SK-N-MC (cell line): ENCODE measurements around the gene LYPD3.

ENCODE experiments used
- DNase-seq: peaks from one replicate; pipeline ENCODE4 v3.0.0-alpha.2; 2011; ENCODE audit warnings: low read depth, low spot score
- H3K27ac ChIP-seq: fragments of 200-600 bp; sonication (generic); 2 replicates; pipeline ENCODE4 v1.5.1; 2016; ENCODE audit warnings: mixed run types
- H3K36me3 ChIP-seq: fragments of 200-600 bp; sonication (generic); 2 replicates; pipeline ENCODE4 v1.6.1; 2017; ENCODE audit warnings: antibody characterized with exemption, low read length, mixed read lengths; ENCODE audit not compliant: insufficient read depth
- H3K4me3 ChIP-seq: fragments of 200-600 bp; sonication (generic); 2 replicates; pipeline ENCODE4 v1.5.1; 2016
- H3K9ac ChIP-seq: fragments of 200-600 bp; sonication (generic); 2 replicates; pipeline ENCODE4 v1.8.0; 2017; ENCODE audit warnings: mixed run types, mixed read lengths; ENCODE audit not compliant: insufficient read length
- H3K9me3 ChIP-seq: fragments of 200-600 bp; sonication (generic); 2 replicates; pipeline ENCODE4 v1.6.1; 2017; ENCODE audit warnings: low read depth, mild to moderate bottlenecking, antibody characterized with exemption, low read length, moderate library complexity, mixed read lengths
- EZH2 ChIP-seq: fragments of 200-600 bp; sonication (generic); IDR thresholded peaks from one replicate; pipeline ENCODE4 v1.6.1; 2017; ENCODE audit warnings: antibody characterized with exemption
- FOXP2 ChIP-seq: optimal IDR thresholded peaks from 2 replicates; pipeline ENCODE3; 2011; ENCODE audit warnings: mild to moderate bottlenecking, moderate library complexity; ENCODE audit not compliant: insufficient read depth; ENCODE audit errors: extremely low read length, control extremely low read depth
- POLR2AphosphoS5 ChIP-seq: IDR thresholded peaks from 2 replicates; pipeline ENCODE4 v1.6.1; 2012; ENCODE audit warnings: mild to moderate bottlenecking, low read depth, low read length, borderline replicate concordance

Gene LYPD3

GRCh38 chr19:43489979-43490599 is 24.7 kb upstream of the LYPD3 start:
- no peaks in the 10 kb centered on the region for H3K9me3 ChIP-seq
- no peak for DNase-seq
- H3K4me3 ChIP-seq: no peak overlapping the region
- no peak overlapping the region for H3K27ac ChIP-seq
- no peak for TF ChIP-seq POLR2AphosphoS5
- no peak for TF ChIP-seq FOXP2
- no peaks in the 10 kb centered on the region for H3K36me3 ChIP-seq
- H3K9ac ChIP-seq: no peak overlapping the region

GRCh38 chr19:43489310-43489709 is 23.9 kb upstream of the LYPD3 start:
- no peak overlapping the region for H3K27ac ChIP-seq
- H3K36me3 ChIP-seq: no peaks in the 10 kb centered on the region
- no peak for DNase-seq

GRCh38 chr19:43488179-43488578 is 22.8 kb upstream of the LYPD3 start:
- DNase-seq: no peak
- H3K27ac ChIP-seq: no peak overlapping the region
- H3K9ac ChIP-seq: no peak overlapping the region
- no peak overlapping the region for H3K4me3 ChIP-seq
- H3K9me3 ChIP-seq: no peaks in the 10 kb centered on the region
- TF ChIP-seq POLR2AphosphoS5 (no peak), FOXP2 (no peak), EZH2 (no peak)
- no peaks in the 10 kb centered on the region for H3K36me3 ChIP-seq

More at GRCh38 chr19:43489310-43489709, 23.9 kb upstream of the LYPD3 start:
- H3K9ac ChIP-seq: no peak overlapping the region
- no peak overlapping the region for H3K4me3 ChIP-seq
- H3K9me3 ChIP-seq: no peaks in the 10 kb centered on the region
- TF ChIP-seq POLR2AphosphoS5 (no peak), EZH2 (no peak), FOXP2 (no peak)

- no peak for TF ChIP-seq EZH2
- no peak overlapping the region for H3K27ac ChIP-seq
Observed at GRCh38 chr19:43486412-43486811, 21.0 kb upstream of the LYPD3 start.

GRCh38 chr19:43485951-43486350 is 20.5 kb upstream of the LYPD3 start:
- Histone ChIP-seq H3K9me3 (no peaks in the 10 kb centered on the region), H3K27ac (no peak overlapping the region), H3K4me3 (no peak overlapping the region), H3K9ac (no peak overlapping the region), H3K36me3 (no peaks in the 10 kb centered on the region)
- DNase-seq: no peak
- TF ChIP-seq EZH2 (no peak), FOXP2 (no peak), POLR2AphosphoS5 (no peak)

More at GRCh38 chr19:43486412-43486811, 21.0 kb upstream of the LYPD3 start:
- H3K9ac ChIP-seq: no peak overlapping the region
- H3K4me3 ChIP-seq: no peak overlapping the region
- DNase-seq: no peak
- H3K9me3 ChIP-seq: no peaks in the 10 kb centered on the region
- H3K36me3 ChIP-seq: no peaks in the 10 kb centered on the region

- Histone ChIP-seq H3K9ac (no peak overlapping the region), H3K27ac (no peak overlapping the region), H3K4me3 (no peak overlapping the region), H3K9me3 (no peaks in the 10 kb centered on the region), H3K36me3 (no peaks in the 10 kb centered on the region)
- no peak for DNase-seq
- TF ChIP-seq FOXP2 (no peak), POLR2AphosphoS5 (no peak), EZH2 (no peak)
Observed at GRCh38 chr19:43483281-43483680, 17.9 kb upstream of the LYPD3 start.

- Histone ChIP-seq H3K36me3 (no peaks in the 10 kb centered on the region), H3K4me3 (no peak overlapping the region), H3K9ac (no peak overlapping the region), H3K9me3 (no peaks in the 10 kb centered on the region), H3K27ac (no peak overlapping the region)
- TF ChIP-seq POLR2AphosphoS5 (no peak), EZH2 (no peak), FOXP2 (no peak)
- no peak for DNase-seq
Observed at GRCh38 chr19:43482193-43482592, 16.8 kb upstream of the LYPD3 start.

- H3K4me3 ChIP-seq: no peak overlapping the region
- H3K36me3 ChIP-seq: no peaks in the 10 kb centered on the region
- H3K9ac ChIP-seq: no peak overlapping the region
- DNase-seq: no peak
- H3K27ac ChIP-seq: no peak overlapping the region
- no peaks in the 10 kb centered on the region for H3K9me3 ChIP-seq
- TF ChIP-seq FOXP2: no peak
- TF ChIP-seq POLR2AphosphoS5: no peak
- no peak for TF ChIP-seq EZH2
Observed at GRCh38 chr19:43481701-43482100, 16.3 kb upstream of the LYPD3 start.

GRCh38 chr19:43480574-43480973 is 15.2 kb upstream of the LYPD3 start:
- DNase-seq: no peak
- Histone ChIP-seq H3K9ac (no peak overlapping the region), H3K9me3 (no peaks in the 10 kb centered on the region), H3K27ac (no peak overlapping the region), H3K36me3 (no peaks in the 10 kb centered on the region), H3K4me3 (no peak overlapping the region)
- no peak for TF ChIP-seq POLR2AphosphoS5
- TF ChIP-seq EZH2: no peak
- TF ChIP-seq FOXP2: no peak
